H9 (cell line): ENCODE data around the gene WNT10A. TPM values are rescaled to one million over a fixed set of nuclear protein-coding genes. Genes with fewer than 3 reads are reported as not detected.
A peak's percentile ranks its signal among the peaks of the same experiment; 100 is the strongest.

Source experiments
- DNase-seq: peaks from one replicate; pipeline ENCODE4 v3.0.0-alpha.2; 2017
- H2AFZ ChIP-seq: one replicate; pipeline ENCODE4 v1.6.1; 2013; ENCODE audit warnings: mild to moderate bottlenecking, low read length, control low read depth, moderate library complexity
- H2AK5ac ChIP-seq: 2 replicates; pipeline ENCODE4 v1.6.1; 2013; ENCODE audit warnings: low read length, control low read depth, mixed read lengths; ENCODE audit not compliant: insufficient read length
- H2BK120ac ChIP-seq: one replicate; pipeline ENCODE4 v1.6.1; 2013; ENCODE audit warnings: low read depth, mild to moderate bottlenecking, low read length, control low read depth, inconsistent platforms; ENCODE audit not compliant: poor library complexity, severe bottlenecking
- H2BK12ac ChIP-seq: 2 replicates; pipeline ENCODE4 v1.6.1; 2013; ENCODE audit warnings: low read length, control low read depth, mixed read lengths, low read depth; ENCODE audit not compliant: insufficient read length
- H2BK15ac ChIP-seq: 2 replicates; pipeline ENCODE4 v1.6.1; 2013; ENCODE audit warnings: low read depth, low read length, control low read depth
- H2BK20ac ChIP-seq: one replicate; pipeline ENCODE4 v1.6.1; 2013; ENCODE audit warnings: low read depth, mild to moderate bottlenecking, low read length, control low read depth, inconsistent platforms; ENCODE audit not compliant: poor library complexity, severe bottlenecking
- H2BK5ac ChIP-seq: 2 replicates; pipeline ENCODE4 v1.6.1; 2013; ENCODE audit warnings: low read length, control low read depth, mixed read lengths; ENCODE audit not compliant: insufficient read length
- H3K14ac ChIP-seq: 2 replicates; pipeline ENCODE4 v1.6.1; 2013; ENCODE audit warnings: low read length, control low read depth; ENCODE audit not compliant: insufficient read depth
- H3K18ac ChIP-seq: 2 replicates; pipeline ENCODE4 v1.6.1; 2013; ENCODE audit warnings: low read depth, mild to moderate bottlenecking, mixed read lengths, low read length, control low read depth; ENCODE audit not compliant: insufficient read length
- H3K23ac ChIP-seq: 2 replicates; pipeline ENCODE4 v1.6.1; 2013; ENCODE audit warnings: low read length, control low read depth, mixed read lengths, low read depth; ENCODE audit not compliant: insufficient read length
- H3K23me2 ChIP-seq: 2 replicates; pipeline ENCODE4 v1.6.1; 2013; ENCODE audit warnings: low read depth, mild to moderate bottlenecking, mixed read lengths, low read length, control low read depth; ENCODE audit not compliant: insufficient read length, poor library complexity, severe bottlenecking
- H3K27ac ChIP-seq: 2 replicates; pipeline ENCODE4 v1.5.1; 2013; ENCODE audit warnings: low read length, control low read depth, mixed read lengths, low read depth; ENCODE audit not compliant: insufficient read length
- H3K27me3 ChIP-seq: 2 replicates; pipeline ENCODE4 v1.6.1; 2013; ENCODE audit warnings: low read length, control low read depth, inconsistent platforms; ENCODE audit not compliant: insufficient read depth
- H3K4ac ChIP-seq: 2 replicates; pipeline ENCODE4 v1.6.1; 2013; ENCODE audit warnings: low read depth, mild to moderate bottlenecking, control low read depth, inconsistent platforms, low read length, moderate library complexity
- H3K4me1 ChIP-seq: 2 replicates; pipeline ENCODE4 v1.6.1; 2013; ENCODE audit warnings: low read length, control low read depth, inconsistent platforms; ENCODE audit not compliant: insufficient read depth
- H3K4me2 ChIP-seq: 2 replicates; pipeline ENCODE4 v1.6.1; 2013; ENCODE audit warnings: low read length, control low read depth, mixed read lengths; ENCODE audit not compliant: insufficient read length, insufficient read depth
- H3K56ac ChIP-seq: 2 replicates; pipeline ENCODE4 v1.6.1; 2013; ENCODE audit warnings: low read depth, mild to moderate bottlenecking, mixed read lengths, low read length, control low read depth; ENCODE audit not compliant: insufficient read length
- H3K79me1 ChIP-seq: 2 replicates; pipeline ENCODE4 v1.6.1; 2013; ENCODE audit warnings: low read depth, mild to moderate bottlenecking, moderate library complexity, low read length, control low read depth, inconsistent platforms; ENCODE audit not compliant: insufficient read depth, poor library complexity, severe bottlenecking
- H3K79me2 ChIP-seq: 2 replicates; pipeline ENCODE4 v1.6.1; 2013; ENCODE audit warnings: low read length, control low read depth, inconsistent platforms; ENCODE audit not compliant: insufficient read depth
- H3K9ac ChIP-seq: 2 replicates; pipeline ENCODE4 v1.6.1; 2013; ENCODE audit warnings: low read length, control low read depth, mixed read lengths; ENCODE audit not compliant: insufficient read length; ENCODE audit errors: extremely low read depth
- H3K9me3 ChIP-seq: one replicate; pipeline ENCODE4 v1.6.1; 2013; ENCODE audit warnings: low read depth, low read length, inconsistent platforms; ENCODE audit not compliant: control insufficient read depth
- H3T11ph ChIP-seq: one replicate; pipeline ENCODE4 v1.6.1; 2013; ENCODE audit warnings: mild to moderate bottlenecking, low read length, control low read depth, inconsistent platforms
- H4K20me1 ChIP-seq: one replicate; pipeline ENCODE4 v1.6.1; 2013; ENCODE audit not compliant: control insufficient read depth, insufficient read length, insufficient read depth
- H4K5ac ChIP-seq: 2 replicates; pipeline ENCODE4 v1.6.1; 2013; ENCODE audit warnings: low read depth, mild to moderate bottlenecking, mixed read lengths, low read length, control low read depth; ENCODE audit not compliant: insufficient read length
- H4K8ac ChIP-seq: replicated peaks from 2 replicates; pipeline ENCODE4 v1.6.1; 2013; ENCODE audit warnings: low read length, control low read depth, mixed read lengths, low read depth; ENCODE audit not compliant: insufficient read length
- H4K91ac ChIP-seq: 2 replicates; pipeline ENCODE4 v1.6.1; 2013; ENCODE audit warnings: low read depth, mild to moderate bottlenecking, moderate library complexity, mixed read lengths, low read length, control low read depth; ENCODE audit not compliant: insufficient read length
- H3K27ac Mint-ChIP-seq, 3 experiments: 2 replicates in 2 of 3; 3 replicates in 1 of 3; pipeline ENCODE4 v1.8.0; 2020 to 2021; ENCODE audit warnings: mixed read lengths in 3 of 3, mild to moderate bottlenecking in 1 of 3, moderate library complexity in 1 of 3
- H3K27me3 Mint-ChIP-seq: 2 replicates; pipeline ENCODE4 v1.8.0; 2021; ENCODE audit warnings: low read depth, mild to moderate bottlenecking, moderate library complexity, mixed read lengths
- H3K36me3 Mint-ChIP-seq, 3 experiments: 2 replicates in 2 of 3; 3 replicates in 1 of 3; pipeline ENCODE4 v1.8.0; 2020 to 2021; ENCODE audit warnings: low read depth in 3 of 3, mixed read lengths in 3 of 3; ENCODE audit not compliant: insufficient read depth in 1 of 3
- H3K4me1 Mint-ChIP-seq, 2 experiments: 2 replicates each; pipeline ENCODE4 v1.8.0; 2020; ENCODE audit warnings: mixed read lengths in 2 of 2
- H3K4me3 Mint-ChIP-seq, 2 experiments: 2 replicates in 1 of 2; 3 replicates in 1 of 2; pipeline ENCODE4 v1.8.0; 2020 to 2021; ENCODE audit warnings: mild to moderate bottlenecking in 2 of 2, mixed read lengths in 2 of 2, moderate library complexity in 1 of 2
- H3K9me3 Mint-ChIP-seq, 2 experiments: 2 replicates in 1 of 2; 3 replicates in 1 of 2; pipeline ENCODE4 v1.8.0; 2020; ENCODE audit warnings: mild to moderate bottlenecking in 2 of 2, mixed read lengths in 2 of 2, moderate library complexity in 1 of 2
- CTCF ChIP-seq: fragments of 200-600 bp; sonication (generic); conservative IDR thresholded peaks from 3 replicates; pipeline ENCODE4 v1.8.0; 2021; ENCODE audit warnings: antibody characterized with exemption, mild to moderate bottlenecking
- WGBS: extraction: QIAGEN DNeasy Blood & Tissue Kit; methylation state at CpG from one replicate; pipeline ENCODE4 v1.1.7; 2013; ENCODE audit warnings: missing lambda C conversion rate, low lambda C conversion rate, mixed read lengths; ENCODE audit not compliant: insufficient read length; ENCODE audit errors: extremely low coverage; 5-methylcytosine and 5-hydroxymethylcytosine counted together
- long read RNA-seq: library from polyadenylated mRNA; unstranded; transcript quantifications from one replicate; pipeline ENCODE4 v2.0.0, GENCODE V29; 2020
- total RNA-seq: library from RNA; stranded (reverse); gene quantifications from 2 replicates; pipeline ENCODE4 v1.2.1, GENCODE V29; 2021

Gene WNT10A
- not detected in 2 replicates for total RNA-seq
- long read RNA-seq, result 0 reads

DNA sequence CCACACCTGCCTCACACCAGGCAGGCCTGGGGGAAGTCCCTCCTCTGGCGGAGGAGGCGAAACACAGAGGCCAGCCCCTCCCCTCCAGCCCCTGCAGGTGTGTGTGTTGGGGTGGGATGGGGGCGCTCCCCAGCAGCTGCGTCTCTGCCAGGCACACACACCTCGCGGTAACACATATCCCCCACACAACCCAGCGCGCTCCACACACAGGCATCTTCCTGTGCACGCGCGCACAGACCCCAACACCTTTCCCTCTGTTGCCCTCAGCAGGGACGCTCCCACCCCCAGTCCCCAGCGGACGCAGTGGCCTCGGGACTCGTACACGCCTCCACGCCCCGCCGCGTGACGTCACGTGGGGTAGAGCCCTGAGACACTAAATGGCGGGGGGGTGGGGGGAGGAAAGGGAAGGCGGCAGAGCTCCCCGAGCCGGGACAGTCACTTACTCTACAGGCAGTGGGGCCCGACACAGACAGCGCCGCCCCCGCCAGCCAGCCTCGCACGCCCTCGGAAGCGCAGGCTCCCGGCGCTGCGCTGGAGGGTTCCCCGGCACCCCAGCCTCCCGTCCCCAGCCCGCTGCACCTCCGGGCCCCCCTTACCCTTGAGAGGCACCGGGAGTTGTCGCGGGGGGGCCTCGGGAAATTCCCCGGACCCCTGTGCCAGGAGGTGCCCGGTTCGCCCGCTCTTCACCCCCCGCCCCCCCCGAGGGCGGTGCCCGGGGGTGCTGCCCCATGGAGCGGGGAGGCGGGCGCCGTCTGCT is at the start of gene WNT10A:
Gene WNT10A (plus strand): TSS at position 751 of the 757 bp plus-strand sequence. CDS start 144 bp downstream, outside the sequence.
- H3K27ac Mint-ChIP-seq, result no peak within 1 kb of the TSS
- H3K79me1 ChIP-seq, result no peaks in the 10 kb centered on the region
- no peak within 1 kb of the TSS for H3K27ac ChIP-seq
- peak; percentile 57 for DNase-seq
- no peak within 1 kb of the TSS for H3T11ph ChIP-seq
- no peak within 1 kb of the TSS for H4K8ac ChIP-seq
- H3K27me3 Mint-ChIP-seq, result peaks cover 97% of the 10 kb centered on the region
- no peak within 1 kb of the TSS for H3K56ac ChIP-seq
- H2BK120ac ChIP-seq, result no peak within 1 kb of the TSS
- no peak within 1 kb of the TSS for H2AK5ac ChIP-seq
- no peak within 1 kb of the TSS for H2AFZ ChIP-seq
- no peaks in the 10 kb centered on the region for H3K9me3 ChIP-seq
- no peaks in the 10 kb centered on the region for H3K79me2 ChIP-seq
- H3K36me3 Mint-ChIP-seq, result no peaks in the 10 kb centered on the region; a peak in 1 of 7 replicates
- peak within 1 kb of the TSS; percentile 14 for H3K4me2 ChIP-seq
- WGBS, result no CpG with 5 or more reads among the region's 58 CpGs
- peaks cover 91% of the 10 kb centered on the region for H3K27me3 ChIP-seq
- no peak within 1 kb of the TSS for H4K91ac ChIP-seq
- no peak within 1 kb of the TSS for H3K4ac ChIP-seq
- H3K18ac ChIP-seq, result no peak within 1 kb of the TSS
- H3K9ac ChIP-seq, result no peak within 1 kb of the TSS
- H2BK12ac ChIP-seq, result no peak within 1 kb of the TSS
- H2BK20ac ChIP-seq, result no peak within 1 kb of the TSS
- no peaks in the 10 kb centered on the region for H3K4me1 ChIP-seq
- H4K5ac ChIP-seq, result no peak within 1 kb of the TSS
- no peak within 1 kb of the TSS for H2BK5ac ChIP-seq
- H4K20me1 ChIP-seq, result peaks cover 2% of the 10 kb centered on the region
- H3K14ac ChIP-seq, result no peak within 1 kb of the TSS
- TF ChIP-seq CTCF, result no peak
- no peak within 1 kb of the TSS for H2BK15ac ChIP-seq
- peak within 1 kb of the TSS; percentile 50 to 68 for H3K4me3 Mint-ChIP-seq
- H3K4me1 Mint-ChIP-seq, result peaks cover 19 to 30% of the 10 kb centered on the region in 2 experiments
- peaks cover 2 to 4% of the 10 kb centered on the region in 2 experiments; a peak in 4 of 5 replicates for H3K9me3 Mint-ChIP-seq
- H3K23me2 ChIP-seq, result no peaks in the 10 kb centered on the region
- H3K23ac ChIP-seq, result no peak within 1 kb of the TSS
